Measurements from ENCODE around the gene HDAC4.

Gene HDAC4

DNA sequence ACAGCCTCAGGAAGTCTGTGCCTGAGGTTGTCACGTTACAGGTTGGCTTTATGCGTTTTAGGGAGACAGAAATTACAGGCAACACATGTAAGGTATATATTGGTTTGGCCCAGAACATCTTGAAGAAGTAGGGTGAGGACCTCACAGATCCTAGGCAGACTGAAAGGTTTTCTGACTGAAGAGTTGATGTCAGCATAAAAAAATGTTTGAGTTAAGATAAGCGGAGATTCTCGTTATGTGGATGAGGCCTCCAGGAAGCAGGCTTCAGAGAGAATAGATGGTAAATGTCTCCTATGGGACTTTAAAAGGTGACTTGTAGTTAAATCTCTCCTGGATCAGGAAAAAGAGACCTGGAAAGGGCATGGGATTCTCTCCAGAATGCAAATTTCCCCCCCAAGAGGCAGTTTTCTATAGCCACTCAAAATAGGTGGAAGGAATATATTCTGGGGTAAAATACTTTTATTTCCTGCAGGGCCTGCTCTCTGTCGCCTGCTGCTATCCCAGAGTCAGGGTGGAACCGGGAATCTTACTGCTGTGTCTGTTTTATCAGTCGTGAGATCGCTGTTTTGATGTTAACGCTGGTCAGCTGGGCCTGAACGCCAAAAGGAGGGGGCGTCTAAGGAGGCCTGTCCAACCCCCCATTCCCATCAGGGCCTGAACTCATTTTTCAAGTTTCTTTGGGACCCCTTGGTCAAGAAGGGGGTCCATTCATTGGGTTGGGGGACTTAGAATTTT, 171.1 kb downstream of the HDAC4 start:
- no peak for DNase-seq

DNA sequence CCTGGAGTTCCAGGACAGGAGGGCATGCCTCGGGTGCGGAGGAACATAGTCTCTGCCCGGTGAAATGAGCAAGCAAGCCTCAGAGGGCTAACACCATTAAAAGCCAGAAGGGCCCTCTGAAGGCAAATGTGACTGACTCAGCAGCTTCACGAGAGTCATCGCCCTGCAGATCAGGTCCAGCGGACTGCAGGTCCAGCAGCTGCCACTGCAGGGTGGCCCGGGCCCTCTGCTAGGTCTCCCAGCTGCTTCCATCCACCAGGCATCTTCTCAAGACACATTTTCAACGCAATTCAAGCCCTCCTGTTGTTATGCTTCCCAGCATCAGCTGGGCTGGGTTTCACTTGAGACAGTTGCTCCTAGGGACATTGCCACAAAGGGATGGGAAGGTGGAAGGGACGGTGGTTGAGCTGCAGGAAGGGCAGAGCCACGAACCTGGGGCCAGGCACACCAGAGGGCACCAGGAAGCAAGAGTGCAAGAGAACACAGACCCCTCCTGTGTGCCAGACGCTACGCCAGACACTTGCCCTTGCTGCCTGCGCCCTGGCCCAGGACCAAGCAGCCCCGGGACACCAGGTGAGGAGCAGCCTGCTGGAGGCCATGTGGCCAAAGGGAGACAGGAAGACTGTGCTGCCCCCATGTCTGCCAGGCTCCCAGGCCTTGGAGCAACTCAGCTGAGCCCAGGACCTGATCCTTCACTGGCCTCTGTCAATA, 173.0 kb downstream of the HDAC4 start:
- DNase-seq = no peak

DNA sequence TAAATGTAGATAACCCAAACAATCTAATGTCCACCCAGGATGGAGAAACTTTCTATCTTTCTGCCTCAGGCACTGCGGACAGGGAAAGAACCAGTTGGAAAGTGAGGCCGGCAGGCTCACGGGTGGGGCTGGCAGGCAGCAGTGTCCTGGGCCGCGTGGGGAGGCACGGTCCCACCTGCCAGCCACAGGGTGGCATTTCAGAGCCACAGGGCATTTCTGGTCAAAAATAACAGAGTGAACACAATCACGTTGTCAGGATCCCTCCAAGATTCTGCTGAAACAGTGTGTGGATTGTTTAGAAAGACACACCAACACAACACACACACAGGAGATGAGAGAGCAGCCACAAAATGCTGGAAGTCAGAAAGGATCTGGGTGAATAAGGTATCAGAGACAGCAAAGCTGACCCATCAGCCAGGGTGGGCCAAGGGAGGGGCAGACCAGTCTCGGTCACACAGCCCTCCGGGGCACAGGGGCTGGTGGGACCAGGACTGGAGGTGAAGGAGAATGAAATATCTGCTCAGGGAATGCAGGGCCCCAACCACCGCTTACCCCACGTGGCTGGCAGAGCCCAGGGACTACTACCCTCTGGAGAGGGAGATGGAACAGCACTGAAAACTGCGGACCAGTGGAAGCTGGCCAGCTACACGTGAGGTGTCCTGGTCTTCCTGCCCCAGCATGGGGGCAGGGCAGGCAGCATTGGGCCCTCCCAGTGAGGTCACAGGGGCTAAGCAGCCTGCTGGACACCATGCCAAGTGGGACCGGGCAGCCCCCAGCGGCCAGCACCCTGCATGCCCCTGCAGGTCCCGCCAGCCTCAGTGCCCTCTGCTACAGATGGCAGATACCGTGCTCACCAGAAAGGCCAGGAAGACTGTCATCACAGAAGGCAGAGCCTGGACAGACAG, 173.9 kb downstream of the HDAC4 start:
- DNase-seq = no peak

DNA sequence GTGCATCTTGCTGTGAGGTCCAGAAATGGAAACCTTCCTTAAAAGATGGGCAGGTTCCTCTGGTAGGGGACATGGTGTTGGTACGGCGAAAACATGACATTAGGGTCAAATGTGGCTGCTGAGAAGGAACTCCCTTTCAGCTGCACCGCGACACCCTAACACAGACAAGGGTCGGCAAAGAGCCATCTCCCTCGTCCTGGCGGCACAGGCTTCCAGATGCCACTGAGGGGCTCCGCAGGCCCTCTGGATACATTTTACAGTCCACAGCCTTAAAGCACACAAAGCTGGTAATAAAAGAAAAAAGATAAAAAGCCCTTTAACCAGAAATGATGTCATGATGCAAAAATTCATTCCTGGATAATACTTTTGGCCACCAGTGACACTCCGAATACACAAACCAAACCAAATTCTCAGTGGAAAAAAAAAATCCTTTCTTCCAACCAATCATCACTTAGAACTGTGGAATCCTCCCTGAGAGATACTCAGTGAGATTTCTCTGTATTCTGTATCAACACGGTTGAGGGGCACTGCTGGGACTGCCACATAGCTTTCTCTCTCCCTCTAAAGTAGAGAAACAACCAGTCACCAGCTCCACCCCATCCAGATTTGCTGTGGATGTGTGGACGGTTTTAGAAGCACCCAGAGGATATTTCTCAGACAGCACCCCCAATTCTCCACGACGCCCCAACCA, 174.8 kb downstream of the HDAC4 start:
- DNase-seq = no peak

DNA sequence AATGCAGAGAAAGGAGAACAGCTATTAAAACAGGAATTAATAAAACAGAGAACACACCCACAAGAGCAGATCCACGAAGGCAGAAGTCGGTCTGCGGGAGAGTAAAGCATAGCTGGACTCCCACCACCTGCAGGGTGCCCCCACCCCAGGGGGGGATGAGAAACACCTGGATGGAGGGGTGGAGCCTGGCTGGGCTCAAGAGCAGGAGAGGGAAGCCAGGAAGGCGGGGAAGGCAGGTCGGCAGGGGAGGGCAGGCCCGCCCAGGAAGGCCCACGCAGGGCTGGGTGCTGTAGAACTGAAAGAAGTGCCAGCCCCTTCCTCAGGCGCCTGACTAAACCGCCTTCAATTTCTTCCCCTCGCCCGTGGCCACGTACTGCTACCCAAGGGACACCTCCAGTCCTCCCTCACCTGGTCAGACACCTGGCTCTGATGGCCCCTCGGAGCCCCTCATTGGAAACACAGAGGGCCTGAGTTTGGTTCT, 175.4 kb downstream of the HDAC4 start:
- no peak for DNase-seq

DNA sequence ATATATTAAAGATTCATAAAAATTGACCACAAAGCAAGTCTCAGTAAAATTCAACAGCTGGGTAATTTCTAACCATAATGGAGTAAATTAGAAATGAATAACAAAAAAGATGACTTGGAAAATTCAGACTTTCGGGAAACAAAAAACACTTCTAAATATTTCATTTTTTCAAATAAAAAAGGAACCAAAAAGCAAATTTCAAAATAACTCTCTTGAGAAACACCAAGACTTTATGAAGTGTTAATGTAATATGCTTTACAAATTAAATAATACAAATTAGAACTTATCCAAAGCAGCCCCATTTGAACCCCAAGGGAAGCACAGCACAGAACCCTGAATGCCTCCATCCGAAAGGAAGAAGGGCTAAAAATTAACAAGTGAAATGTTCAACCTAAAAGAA, 175.9 kb downstream of the HDAC4 start:
- no peak for DNase-seq

DNA sequence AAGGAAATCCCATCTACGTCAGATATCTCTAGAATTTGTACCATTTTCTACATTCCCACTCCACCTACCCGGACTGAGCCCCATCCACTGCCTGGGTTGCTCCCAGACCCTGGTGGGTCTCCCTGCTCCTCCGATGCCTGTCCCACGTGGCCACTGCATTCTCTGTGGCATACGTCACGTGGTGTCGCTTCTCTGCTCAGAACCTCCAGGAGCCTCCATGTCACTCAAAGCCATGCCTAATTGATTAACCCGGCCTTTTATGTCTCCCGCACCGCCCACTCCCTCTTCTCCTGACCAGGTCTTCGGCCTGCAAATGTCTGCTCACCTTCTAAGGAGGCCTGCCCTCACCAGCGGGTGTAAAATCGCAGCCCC, 176.6 kb downstream of the HDAC4 start:
- DNase-seq = no peak

DNA sequence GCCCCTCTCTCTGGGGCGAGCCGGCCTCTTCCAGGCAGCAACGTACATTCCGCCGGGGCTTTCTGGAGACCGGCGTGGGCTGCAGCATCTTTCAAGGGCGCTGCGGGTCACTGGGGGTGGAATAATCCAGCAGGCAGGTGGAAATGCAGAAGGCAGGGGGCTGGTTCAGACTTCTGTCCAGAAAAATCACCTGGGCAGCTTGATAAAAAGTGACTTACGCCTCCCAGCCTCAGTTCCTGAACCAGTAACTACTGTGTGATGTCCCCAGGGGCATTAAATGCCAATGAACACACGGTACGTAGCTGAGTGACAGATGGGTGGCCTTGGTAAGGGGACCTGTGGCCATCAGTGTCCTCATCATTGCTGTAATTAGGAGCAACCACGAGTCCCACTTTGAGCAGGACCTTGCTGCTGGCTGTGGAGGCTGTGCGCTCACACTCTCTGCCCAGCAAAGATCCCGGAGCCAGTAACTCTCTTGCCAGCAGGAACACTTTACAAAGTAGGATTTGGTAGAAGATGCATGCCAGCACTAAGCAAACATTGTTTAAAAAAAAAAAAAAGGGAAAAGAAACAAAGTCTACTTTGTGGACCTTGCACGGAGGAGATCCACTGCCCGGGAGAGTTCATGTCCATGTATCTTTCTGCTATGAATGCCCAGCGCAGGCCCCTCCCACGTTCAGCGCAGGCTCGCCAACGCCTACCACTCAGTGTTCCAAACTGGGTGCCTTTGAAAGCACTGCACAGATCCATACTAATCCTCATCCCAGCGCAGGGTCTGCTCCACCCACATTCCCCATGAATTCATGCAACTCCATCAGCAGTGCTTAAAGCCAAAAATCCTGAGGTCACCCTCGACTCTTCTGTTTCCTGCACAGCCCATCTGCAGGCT, 177.3 kb downstream of the HDAC4 start:
- no peak for DNase-seq

DNA sequence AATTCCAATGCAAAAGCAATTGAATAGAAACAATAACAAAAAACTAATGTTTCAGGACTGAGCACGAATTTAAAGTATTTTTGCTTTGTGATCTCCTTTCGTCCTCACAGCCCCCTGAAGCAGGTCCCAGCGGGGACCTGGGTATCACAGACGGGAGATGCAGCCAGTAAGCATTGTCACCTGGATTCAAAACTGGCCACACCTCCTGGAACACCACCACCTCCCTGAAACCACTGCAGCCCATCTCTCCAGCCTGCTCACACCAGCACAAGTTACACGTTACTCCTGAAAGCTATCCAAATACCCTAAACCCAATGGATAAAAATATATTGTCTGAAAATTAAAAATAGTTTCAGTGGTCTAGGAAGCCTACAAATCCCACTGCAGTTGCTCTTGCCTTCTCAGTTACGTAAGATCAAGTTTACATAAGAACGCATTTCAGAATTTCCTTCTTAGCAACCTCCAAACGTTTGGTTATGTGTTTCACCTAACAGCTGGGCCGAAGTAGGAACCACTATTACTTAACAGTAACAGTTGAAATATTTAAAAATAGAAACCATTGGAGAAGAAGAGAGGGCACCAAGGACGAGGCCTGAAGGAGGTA, 178.0 kb downstream of the HDAC4 start:
- DNase-seq = no peak

DNA sequence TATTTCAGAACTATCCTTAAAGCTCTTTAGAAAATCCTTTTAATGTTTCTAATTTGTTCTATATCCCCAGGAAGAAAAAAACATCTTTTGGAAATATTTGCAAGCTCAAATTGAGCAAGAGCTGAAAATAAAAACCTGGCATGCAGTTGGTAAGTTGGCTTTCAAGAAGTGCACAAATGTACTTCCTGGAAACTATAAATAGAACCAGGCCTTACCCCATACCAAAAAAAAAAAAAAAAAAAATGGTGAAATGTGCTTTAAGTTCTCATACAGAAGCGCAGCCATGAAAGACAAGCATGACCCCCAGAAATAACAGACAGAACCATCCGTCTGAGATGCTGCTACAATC, 178.5 kb downstream of the HDAC4 start:
- no peak for DNase-seq

DNA sequence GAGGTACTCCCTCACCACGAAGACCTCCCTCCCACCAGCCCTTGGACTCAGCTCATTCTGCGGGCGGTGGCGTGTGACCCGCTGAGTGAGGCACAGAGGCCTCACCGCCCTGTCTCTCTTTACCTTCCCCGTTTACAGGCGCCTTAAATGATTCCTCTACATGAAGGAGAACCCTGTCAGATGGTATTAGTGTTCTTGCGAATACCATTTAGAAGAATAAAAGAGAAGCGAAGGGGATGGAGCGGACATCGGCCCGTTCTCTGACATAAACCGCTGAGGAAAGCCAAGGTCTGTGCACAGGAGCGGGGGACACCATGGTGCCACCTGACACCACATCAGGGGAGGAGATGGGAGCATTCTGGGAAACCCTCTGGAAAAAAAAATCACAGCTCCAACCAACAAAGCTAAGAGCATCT, 179.8 kb downstream of the HDAC4 start:
- no peak for DNase-seq

DNA sequence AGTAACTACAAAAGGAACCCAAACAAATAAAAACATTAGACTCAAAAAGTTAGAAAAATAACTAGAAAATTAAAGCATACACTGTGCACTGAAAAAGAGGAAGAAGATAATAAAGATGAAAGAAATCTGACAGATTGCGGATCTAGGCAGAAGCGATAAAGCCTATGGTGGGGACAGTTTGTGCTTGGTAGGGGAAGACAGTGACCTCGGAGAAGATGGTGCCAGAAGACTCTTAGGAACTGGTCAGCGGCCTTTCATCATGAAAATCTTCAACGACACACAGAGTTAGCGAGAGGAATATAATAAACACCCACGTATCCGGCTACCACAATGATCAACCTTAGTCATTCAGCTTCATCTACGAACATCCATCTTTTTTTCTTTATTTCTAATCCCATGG, 180.5 kb downstream of the HDAC4 start:
- DNase-seq = no peak

DNA sequence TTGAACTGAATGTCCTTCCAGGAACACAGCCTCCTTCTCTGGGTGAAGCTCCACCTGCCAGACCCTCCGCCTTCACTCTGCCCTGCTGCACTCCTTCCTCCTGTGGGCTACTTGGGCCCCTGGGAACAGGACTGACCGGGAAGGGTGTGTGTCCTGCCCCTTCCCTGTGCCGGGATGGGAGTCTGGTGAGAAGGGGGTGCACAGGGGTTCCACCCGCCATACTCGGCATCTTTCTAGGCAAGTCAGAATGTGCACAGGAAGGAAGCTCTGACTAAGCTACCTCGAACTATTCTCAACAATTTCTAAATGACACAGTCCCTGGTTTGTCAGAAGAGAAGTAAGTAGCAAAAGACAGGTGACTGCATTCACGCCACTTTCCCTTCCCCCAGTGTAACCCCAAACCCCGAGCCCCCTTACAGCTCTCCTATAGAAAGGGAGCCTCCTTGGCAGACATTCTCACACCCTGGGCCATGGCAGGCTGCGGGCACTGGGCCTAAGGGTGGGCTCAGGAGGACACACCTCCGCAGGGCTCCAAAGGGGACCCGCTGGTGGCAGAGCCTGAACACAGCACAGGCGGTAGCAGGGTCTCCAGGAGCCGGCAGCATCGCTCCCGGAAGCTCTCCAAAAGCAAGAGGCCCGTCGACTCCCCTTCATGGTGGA, 184.1 kb downstream of the HDAC4 start:
- DNase-seq = peak; percentile 39 to 43

DNA sequence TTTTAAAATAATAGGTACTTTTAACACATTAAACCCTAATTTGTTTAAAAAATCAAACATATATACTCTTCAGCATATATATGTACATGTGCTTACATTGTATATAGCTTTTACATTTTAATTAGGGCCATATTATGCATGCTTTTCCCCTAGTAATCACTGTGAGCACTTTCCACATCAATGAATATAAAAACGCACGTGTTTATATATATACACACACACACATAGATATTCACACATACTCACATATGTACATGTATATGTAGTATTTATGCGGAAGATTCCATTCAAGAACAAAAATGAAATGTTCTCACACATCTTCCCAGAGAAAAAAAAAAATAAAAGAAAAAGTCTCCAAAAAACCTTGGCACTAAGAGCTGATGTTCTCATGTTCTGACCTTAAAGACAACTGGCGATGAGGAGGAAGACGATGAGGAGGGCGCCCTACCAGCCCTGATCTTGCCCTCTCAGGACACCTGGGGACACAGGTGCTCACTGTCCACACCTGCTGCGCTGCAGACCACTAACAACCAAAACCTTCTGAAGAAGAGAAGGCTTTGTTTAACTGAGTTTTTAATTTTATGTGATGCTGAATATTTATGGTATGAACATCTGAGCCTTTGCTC, 184.7 kb downstream of the HDAC4 start:
- no peak for DNase-seq

DNA sequence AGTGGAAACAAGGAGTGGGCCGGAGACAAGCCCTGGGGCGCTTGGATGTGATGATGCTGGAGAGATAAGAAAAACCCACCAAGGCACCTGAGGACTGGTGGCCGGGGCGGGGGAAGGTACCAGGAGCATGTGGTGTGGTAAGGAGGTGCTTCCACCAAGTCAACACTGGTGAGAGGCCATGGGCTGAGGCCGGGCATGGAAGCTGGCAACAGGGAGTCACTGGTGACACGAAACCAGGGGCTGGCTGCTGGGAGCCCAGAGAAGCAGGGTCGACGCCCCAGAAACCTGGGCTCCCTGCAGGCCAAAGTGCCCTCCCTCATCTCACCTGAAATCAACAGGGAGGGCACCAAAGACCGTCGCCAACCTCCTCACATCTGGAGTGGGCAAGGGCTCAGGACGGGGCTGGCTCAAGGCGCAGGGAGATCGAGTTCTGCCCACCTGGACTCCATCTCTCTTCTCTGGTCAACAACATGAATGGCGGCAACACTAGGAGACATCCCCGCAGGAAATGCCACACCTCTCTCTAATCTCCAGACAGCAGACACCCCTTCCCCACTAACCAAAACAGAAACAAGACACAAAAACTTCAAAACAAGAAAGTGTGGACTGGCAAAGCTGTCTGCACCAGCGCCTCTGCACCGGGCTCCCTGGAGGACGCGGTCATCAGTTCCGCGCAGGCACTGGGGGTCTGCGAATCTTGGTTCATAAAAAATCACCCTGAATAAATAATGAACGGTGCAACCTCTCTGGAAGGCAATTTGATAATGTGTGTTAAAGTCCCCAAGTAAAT, 185.5 kb downstream of the HDAC4 start:
- DNase-seq = no peak

DNA sequence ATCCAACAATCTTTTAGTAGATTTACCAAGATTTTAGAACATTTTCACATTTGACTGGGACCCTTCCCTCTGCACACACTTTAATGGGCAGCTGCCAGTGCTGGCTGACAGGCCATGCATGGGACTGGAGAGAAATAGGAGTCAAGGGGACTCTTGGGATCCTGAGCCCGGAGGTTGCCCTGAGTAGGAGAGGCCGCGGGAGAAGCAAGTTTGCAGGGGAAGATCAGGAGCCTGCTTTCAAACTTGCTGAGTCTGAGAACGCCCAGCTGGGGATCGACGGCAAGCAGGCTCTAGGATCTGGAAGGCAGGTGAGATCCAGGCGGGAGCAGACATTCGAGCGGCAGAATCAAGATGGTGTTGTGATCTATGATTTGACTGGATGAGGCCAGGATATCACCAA, 186.1 kb downstream of the HDAC4 start:
- DNase-seq = no peak

DNA sequence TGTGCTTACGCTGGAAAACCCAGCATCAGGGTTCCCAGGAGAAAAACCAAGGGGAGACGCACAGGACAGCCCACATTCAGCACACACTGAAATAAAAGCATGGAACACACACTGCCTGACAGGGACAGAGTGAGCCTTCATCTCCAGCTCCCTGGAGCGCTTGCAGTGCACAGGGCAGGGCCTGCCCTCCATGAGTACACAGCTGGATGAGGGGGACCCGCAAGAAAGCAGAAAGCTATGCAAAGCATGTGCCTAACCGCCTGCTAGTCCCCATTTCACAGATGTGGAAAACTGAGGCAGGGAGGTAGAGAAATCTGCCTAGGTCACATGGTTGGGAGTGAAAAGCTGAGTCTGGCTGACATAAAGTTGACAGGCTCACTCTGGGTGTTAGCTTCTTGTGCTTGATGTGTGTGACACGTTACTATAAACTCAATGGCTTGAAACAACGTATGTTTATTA, 187.1 kb downstream of the HDAC4 start:
- no peak for DNase-seq

DNA sequence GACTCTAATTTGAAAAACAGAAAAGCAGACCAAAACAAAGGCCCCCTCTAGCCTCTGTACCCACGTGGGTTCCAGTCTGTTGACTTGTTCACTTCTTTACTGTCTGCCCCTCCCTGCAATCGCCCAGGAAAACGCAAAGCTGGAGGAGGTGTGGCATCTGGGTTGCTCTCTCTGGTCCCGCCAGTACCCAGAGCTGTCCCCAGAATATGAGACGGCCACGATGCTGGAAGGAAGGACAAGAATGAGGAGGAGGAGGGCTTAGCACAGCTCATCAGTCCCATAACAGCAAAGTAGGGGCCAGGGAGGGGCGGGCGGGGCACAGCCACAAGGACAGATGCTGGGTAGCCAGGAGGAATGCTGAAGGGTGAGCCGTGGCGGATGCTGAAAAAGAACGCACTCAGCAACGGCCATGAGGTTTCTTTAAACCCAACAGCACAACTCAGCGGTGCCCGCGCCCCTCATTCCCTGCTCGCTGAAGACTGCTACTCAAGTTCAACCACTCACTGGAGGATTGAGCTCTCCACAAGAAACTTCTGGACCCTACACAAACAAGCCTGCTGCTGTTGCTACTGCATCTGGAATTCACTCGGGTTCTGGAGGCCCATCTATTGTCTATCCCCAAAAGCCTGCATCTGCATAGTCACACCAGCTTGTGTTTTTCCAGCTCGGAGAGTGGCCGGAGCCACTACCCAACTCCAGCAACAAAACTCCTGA, 187.7 kb downstream of the HDAC4 start:
- no peak for DNase-seq

All from stimulated activated CD4-positive, alpha-beta T cell treated with anti-CD3 and anti-CD28 coated beads, Interleukin-2, amount 100 ng/mL, for 24 hours (primary cell).